ENCODE measurements around the gene PIP5K1B. TPM values are rescaled to one million over a fixed set of nuclear protein-coding genes. Genes with fewer than 3 reads are reported as not detected.

Gene PIP5K1B
- total and polyA plus RNA-seq, 2 donors (not counting 1 experiment from before 2014, with no cell fraction given): under 0.01 to 0.03 TPM

- DNase-seq (ENCODE audit: low read depth in 2 of 2): peak; percentile 6 to 11
- Histone ChIP-seq H3K9ac (ENCODE audit: insufficient read depth, low read length) (no peak overlapping the region), H3K9me3 (ENCODE audit: control insufficient read depth, insufficient read depth, low read depth, low read length) (no peaks in the 10 kb centered on the region), H2AFZ (ENCODE audit: low read length) (no peak overlapping the region), H4K20me1 (ENCODE audit: control insufficient read depth, extremely low read depth, insufficient read depth, low read length) (no peaks in the 10 kb centered on the region), H3K4me3 (replicated peaks in 1 of 4; ENCODE audit: control extremely low read depth in 1 of 4, insufficient read depth in 1 of 4, low read depth in 3 of 4, low read length in 4 of 4) (peak overlapping the region in 2 of 4 experiments; percentile 50 to 52), H3K79me2 (ENCODE audit: control insufficient read depth, insufficient read depth, low read length) (no peaks in the 10 kb centered on the region), H3K4me2 (ENCODE audit: extremely low read depth, insufficient read depth, low read length) (peak overlapping the region; percentile 64), H3K27ac (ENCODE audit: insufficient read depth, low read length) (no peak overlapping the region), H3K27me3 (ENCODE audit: control insufficient read depth, insufficient read depth, low read length) (peaks cover 25% of the 10 kb centered on the region), H3K36me3 (ENCODE audit: control insufficient read depth, insufficient read depth, low read length) (no peaks in the 10 kb centered on the region), H3K4me1 (ENCODE audit: control insufficient read depth, extremely low read depth, insufficient read depth, low read length) (no peaks in the 10 kb centered on the region)
- TF ChIP-seq EZH2 (IDR thresholded peaks at IDR 0.05; ENCODE audit: low read length, missing control alignments) (no peak), CTCF (conservative IDR thresholded peaks at IDR 0.05 in 1 of 2, IDR thresholded peaks at IDR 0.05 in 1 of 2; ENCODE audit: low read depth in 1 of 2, low read length in 2 of 2) (no peak)
Measured at GRCh38 chr9:68705531-68706362, 707 bp downstream of the PIP5K1B start.

- H3K4me2 ChIP-seq (ENCODE audit: extremely low read depth, insufficient read depth, low read length): no peak overlapping the region
- no peak overlapping the region for H3K27ac ChIP-seq (ENCODE audit: insufficient read depth, low read length)
- H3K36me3 ChIP-seq (ENCODE audit: control insufficient read depth, insufficient read depth, low read length): no peaks in the 10 kb centered on the region
- H3K9me3 ChIP-seq (ENCODE audit: control insufficient read depth, insufficient read depth, low read depth, low read length): no peaks in the 10 kb centered on the region
- no peaks in the 10 kb centered on the region for H3K4me1 ChIP-seq (ENCODE audit: control insufficient read depth, extremely low read depth, insufficient read depth, low read length)
- no peaks in the 10 kb centered on the region for H4K20me1 ChIP-seq (ENCODE audit: control insufficient read depth, extremely low read depth, insufficient read depth, low read length)
- no peak overlapping the region for H3K4me3 ChIP-seq (replicated peaks in 1 of 4; ENCODE audit: control extremely low read depth in 1 of 4, insufficient read depth in 1 of 4, low read depth in 3 of 4, low read length in 4 of 4)
- H2AFZ ChIP-seq (ENCODE audit: low read length): no peak overlapping the region
- DNase-seq (ENCODE audit: low read depth in 2 of 2): no peak
- peaks cover 25% of the 10 kb centered on the region for H3K27me3 ChIP-seq (ENCODE audit: control insufficient read depth, insufficient read depth, low read length)
- H3K79me2 ChIP-seq (ENCODE audit: control insufficient read depth, insufficient read depth, low read length): no peaks in the 10 kb centered on the region
- TF ChIP-seq CTCF (conservative IDR thresholded peaks at IDR 0.05 in 1 of 2, IDR thresholded peaks at IDR 0.05 in 1 of 2; ENCODE audit: low read depth in 1 of 2, low read length in 2 of 2): no peak
- peak; percentile 36 for TF ChIP-seq EZH2 (IDR thresholded peaks at IDR 0.05; ENCODE audit: low read length, missing control alignments)
- no peak overlapping the region for H3K9ac ChIP-seq (ENCODE audit: insufficient read depth, low read length)
Measured at GRCh38 chr9:68706363-68707201, 1.5 kb downstream of the PIP5K1B start.

DNA sequence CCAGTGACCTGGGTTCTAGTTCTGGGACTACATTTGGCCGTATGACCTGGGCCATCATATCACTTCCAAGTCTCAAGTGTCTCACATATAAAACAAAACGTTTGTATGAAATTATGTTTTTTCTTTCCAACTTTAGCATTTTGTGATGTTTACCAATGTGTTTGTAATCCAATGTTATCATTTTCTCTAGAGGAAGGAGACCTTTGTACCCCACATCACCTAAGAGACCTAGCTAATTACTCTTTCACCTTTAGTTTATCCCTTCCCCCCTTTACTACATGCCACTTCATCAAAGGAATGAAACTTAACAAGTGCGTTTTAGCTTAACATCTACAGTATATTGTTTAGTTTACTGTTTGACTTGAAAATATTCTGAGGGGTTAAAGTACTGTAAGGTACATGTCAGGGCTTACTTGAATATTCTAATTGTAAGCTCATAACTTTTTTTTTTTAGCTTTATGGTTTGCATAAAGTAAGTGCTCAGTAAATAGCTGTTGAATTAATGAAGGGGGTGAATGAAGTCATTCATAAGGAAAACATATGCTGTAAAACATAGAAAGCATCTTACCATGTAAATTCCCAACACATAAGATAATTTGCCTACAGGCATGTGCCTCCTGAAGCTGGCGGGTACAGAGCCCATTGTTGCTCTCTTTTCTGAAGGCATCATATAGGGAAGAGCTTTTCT, 2.9 kb downstream of the PIP5K1B start:
- no peaks in the 10 kb centered on the region for H4K20me1 ChIP-seq (ENCODE audit: control insufficient read depth, extremely low read depth, insufficient read depth, low read length)
- no peaks in the 10 kb centered on the region for H3K4me1 ChIP-seq (ENCODE audit: control insufficient read depth, extremely low read depth, insufficient read depth, low read length)
- H3K79me2 ChIP-seq (ENCODE audit: control insufficient read depth, insufficient read depth, low read length): no peaks in the 10 kb centered on the region
- no peak for DNase-seq (ENCODE audit: low read depth in 2 of 2)
- H3K4me2 ChIP-seq (ENCODE audit: extremely low read depth, insufficient read depth, low read length): no peak overlapping the region
- TF ChIP-seq CTCF (conservative IDR thresholded peaks at IDR 0.05 in 1 of 2, IDR thresholded peaks at IDR 0.05 in 1 of 2; ENCODE audit: low read depth in 1 of 2, low read length in 2 of 2): no peak
- no peak for TF ChIP-seq EZH2 (IDR thresholded peaks at IDR 0.05; ENCODE audit: low read length, missing control alignments)
- H3K9me3 ChIP-seq (ENCODE audit: control insufficient read depth, insufficient read depth, low read depth, low read length): no peaks in the 10 kb centered on the region
- peaks cover 25% of the 10 kb centered on the region for H3K27me3 ChIP-seq (ENCODE audit: control insufficient read depth, insufficient read depth, low read length)
- H3K27ac ChIP-seq (ENCODE audit: insufficient read depth, low read length): no peak overlapping the region
- no peak overlapping the region for H2AFZ ChIP-seq (ENCODE audit: low read length)
- no peaks in the 10 kb centered on the region for H3K36me3 ChIP-seq (ENCODE audit: control insufficient read depth, insufficient read depth, low read length)
- no peak overlapping the region for H3K4me3 ChIP-seq (replicated peaks in 1 of 4; ENCODE audit: control extremely low read depth in 1 of 4, insufficient read depth in 1 of 4, low read depth in 3 of 4, low read length in 4 of 4)
- H3K9ac ChIP-seq (ENCODE audit: insufficient read depth, low read length): no peak overlapping the region

All from fibroblast of lung (primary cell).